ENCODE measurements around the gene BCL7B.

DNA sequence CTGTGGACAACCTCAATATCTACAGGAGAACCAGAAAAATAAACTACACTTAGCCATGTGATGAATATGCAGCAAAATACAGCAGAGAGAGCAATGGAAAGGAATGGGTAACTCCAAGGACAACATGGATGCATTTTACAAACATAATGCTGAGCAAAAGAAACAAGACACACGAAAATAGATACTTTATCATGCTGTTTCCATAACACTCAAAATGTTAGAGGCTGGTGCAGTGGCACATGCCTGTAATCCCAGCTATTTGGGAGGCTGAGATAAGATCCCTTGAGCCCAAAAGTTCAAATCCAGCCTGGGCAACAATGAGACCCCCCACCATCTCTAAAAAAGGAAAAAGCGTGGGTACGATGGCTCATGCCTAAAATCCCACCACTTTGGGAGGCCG, 8.3 kb downstream of the BCL7B start:
- TF ChIP-seq, protein P1, sequence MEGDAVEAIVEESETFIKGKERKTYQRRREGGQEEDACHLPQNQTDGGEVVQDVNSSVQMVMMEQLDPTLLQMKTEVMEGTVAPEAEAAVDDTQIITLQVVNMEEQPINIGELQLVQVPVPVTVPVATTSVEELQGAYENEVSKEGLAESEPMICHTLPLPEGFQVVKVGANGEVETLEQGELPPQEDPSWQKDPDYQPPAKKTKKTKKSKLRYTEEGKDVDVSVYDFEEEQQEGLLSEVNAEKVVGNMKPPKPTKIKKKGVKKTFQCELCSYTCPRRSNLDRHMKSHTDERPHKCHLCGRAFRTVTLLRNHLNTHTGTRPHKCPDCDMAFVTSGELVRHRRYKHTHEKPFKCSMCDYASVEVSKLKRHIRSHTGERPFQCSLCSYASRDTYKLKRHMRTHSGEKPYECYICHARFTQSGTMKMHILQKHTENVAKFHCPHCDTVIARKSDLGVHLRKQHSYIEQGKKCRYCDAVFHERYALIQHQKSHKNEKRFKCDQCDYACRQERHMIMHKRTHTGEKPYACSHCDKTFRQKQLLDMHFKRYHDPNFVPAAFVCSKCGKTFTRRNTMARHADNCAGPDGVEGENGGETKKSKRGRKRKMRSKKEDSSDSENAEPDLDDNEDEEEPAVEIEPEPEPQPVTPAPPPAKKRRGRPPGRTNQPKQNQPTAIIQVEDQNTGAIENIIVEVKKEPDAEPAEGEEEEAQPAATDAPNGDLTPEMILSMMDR (conservative IDR thresholded peaks at IDR 0.05; ENCODE audit: low read depth, low read length), result no peak
- no peak for TF ChIP-seq CHD1 (IDR thresholded peaks at IDR 0.05; ENCODE audit: low read depth, low read length)
- TF ChIP-seq POLR2A (IDR thresholded peaks at IDR 0.05; ENCODE audit: low read depth, low read length), result no peak
- TF ChIP-seq RFX5 (IDR thresholded peaks at IDR 0.05; ENCODE audit: low read depth, low read length), result no peak
- TF ChIP-seq FOS (IDR thresholded peaks at IDR 0.05; ENCODE audit: low read depth, low read length), result no peak
